MM.1S (cell line): Measurements from ENCODE around the gene CISTR.
"Not testable (repeated sequence)": the region's sequence is repeated elsewhere in the genome, so short reads cannot be mapped to it uniquely, and the experiment has no call there.

Experiments used
- DNase-seq: peaks from one replicate; pipeline ENCODE4 v3.0.0-alpha.2; 2015
- H2AFZ ChIP-seq: fragments of 300-600 bp; sonication (generic); 2 replicates; pipeline ENCODE4 v1.6.0; 2016; ENCODE audit warnings: antibody characterized with exemption, low read length
- H3F3A ChIP-seq: fragments of 300-600 bp; sonication (generic); 2 replicates; pipeline ENCODE4 v1.6.1; 2016; ENCODE audit warnings: mild to moderate bottlenecking, antibody characterized with exemption, low read length, moderate library complexity, mixed read lengths; ENCODE audit not compliant: insufficient read depth
- H3K27ac ChIP-seq: fragments of 300-600 bp; sonication (generic); 2 replicates; pipeline ENCODE4 v1.5.1; 2016; ENCODE audit warnings: mild to moderate bottlenecking, low read length
- H3K27me3 ChIP-seq: fragments of 300-600 bp; sonication (generic); replicated peaks from 2 replicates; pipeline ENCODE4 v1.6.0; 2016; ENCODE audit warnings: low read length; ENCODE audit not compliant: insufficient read depth
- H3K36me3 ChIP-seq: fragments of 300-600 bp; sonication (generic); replicated peaks from 2 replicates; pipeline ENCODE4 v1.6.1; 2016; ENCODE audit warnings: mild to moderate bottlenecking, low read length, mixed read lengths; ENCODE audit not compliant: insufficient read depth
- H3K4me1 ChIP-seq: fragments of 300-600 bp; sonication (generic); 2 replicates; pipeline ENCODE4 v1.6.1; 2016; ENCODE audit warnings: low read length, mixed read lengths
- H3K4me2 ChIP-seq: fragments of 300-600 bp; sonication (generic); 2 replicates; pipeline ENCODE4 v1.6.0; 2016; ENCODE audit warnings: low read depth, low read length
- H3K4me3 ChIP-seq: fragments of 300-600 bp; sonication (generic); 2 replicates; pipeline ENCODE4 v1.5.1; 2016; ENCODE audit warnings: low read length, mixed read lengths
- H3K79me2 ChIP-seq: fragments of 300-600 bp; sonication (generic); 2 replicates; pipeline ENCODE4 v1.6.1; 2016; ENCODE audit warnings: mixed run types, low read length, mixed read lengths
- H3K9ac ChIP-seq: fragments of 300-600 bp; sonication (generic); 2 replicates; pipeline ENCODE4 v1.6.1; 2016; ENCODE audit warnings: low read length, mixed read lengths
- H3K9me2 ChIP-seq: fragments of 300-600 bp; sonication (generic); replicated peaks from 2 replicates; pipeline ENCODE4 v1.6.1; 2016; ENCODE audit warnings: mild to moderate bottlenecking, low read length, mixed read lengths; ENCODE audit not compliant: insufficient read depth
- H3K9me3 ChIP-seq: fragments of 300-600 bp; sonication (generic); replicated peaks from 2 replicates; pipeline ENCODE4 v1.6.1; 2016; ENCODE audit warnings: mild to moderate bottlenecking, low read length, mixed read lengths; ENCODE audit not compliant: insufficient read depth
- H4K20me1 ChIP-seq: fragments of 300-600 bp; sonication (generic); 2 replicates; pipeline ENCODE4 v1.6.1; 2016; ENCODE audit warnings: mild to moderate bottlenecking, low read length, moderate library complexity, mixed read lengths; ENCODE audit not compliant: insufficient read depth
- CTCF ChIP-seq: fragments of 300-600 bp; sonication (generic); IDR thresholded peaks from 2 replicates; pipeline ENCODE4 v1.5.1; 2016; ENCODE audit warnings: antibody characterized with exemption, low read length, mixed read lengths
- EZH2 ChIP-seq: fragments of 300-600 bp; sonication (generic); optimal IDR thresholded peaks from 2 replicates; pipeline ENCODE3; 2017; ENCODE audit warnings: low read depth, mild to moderate bottlenecking, antibody characterized with exemption, low read length, mixed read lengths
- EZH2phosphoT487 ChIP-seq: fragments of 300-600 bp; sonication (generic); IDR thresholded peaks from 2 replicates; pipeline ENCODE4 v1.6.1; 2018; ENCODE audit warnings: antibody characterized with exemption, low read length

Gene CISTR

GRCh38 chr12:53720946-53721345 is 30.8 kb downstream of the CISTR start:
- no peak overlapping the region for H3K4me3 ChIP-seq

GRCh38 chr12:53719649-53720048 is 32.1 kb downstream of the CISTR start:
- Histone ChIP-seq H3K79me2 (no peaks in the 10 kb centered on the region), H3K9me2 (no peaks in the 10 kb centered on the region), H2AFZ (no peak overlapping the region), H3F3A (peaks cover 13% of the 10 kb centered on the region), H3K36me3 (no peaks in the 10 kb centered on the region), H4K20me1 (no peaks in the 10 kb centered on the region), H3K27me3 (no peaks in the 10 kb centered on the region), H3K4me3 (no peak overlapping the region), H3K4me1 (peaks cover 20% of the 10 kb centered on the region), H3K9ac (no peak overlapping the region), H3K27ac (no peak overlapping the region), H3K9me3 (no peaks in the 10 kb centered on the region), H3K4me2 (no peak overlapping the region)
- TF ChIP-seq CTCF (no peak), EZH2 (no peak), EZH2phosphoT487 (no peak)
- DNase-seq, result no peak

More at GRCh38 chr12:53720946-53721345, 30.8 kb downstream of the CISTR start:
- Histone ChIP-seq H3K27ac (no peak overlapping the region), H3K9me3 (no peaks in the 10 kb centered on the region), H3K27me3 (no peaks in the 10 kb centered on the region), H3F3A (peaks cover 13% of the 10 kb centered on the region), H3K4me1 (peaks cover 22% of the 10 kb centered on the region), H2AFZ (no peak overlapping the region), H3K79me2 (peaks cover 7% of the 10 kb centered on the region; the same call in 1 of the 2 replicates), H3K36me3 (no peaks in the 10 kb centered on the region), H4K20me1 (no peaks in the 10 kb centered on the region), H3K4me2 (no peak overlapping the region), H3K9me2 (no peaks in the 10 kb centered on the region), H3K9ac (no peak overlapping the region)
- no peak for TF ChIP-seq CTCF
- no peak for DNase-seq

DNA sequence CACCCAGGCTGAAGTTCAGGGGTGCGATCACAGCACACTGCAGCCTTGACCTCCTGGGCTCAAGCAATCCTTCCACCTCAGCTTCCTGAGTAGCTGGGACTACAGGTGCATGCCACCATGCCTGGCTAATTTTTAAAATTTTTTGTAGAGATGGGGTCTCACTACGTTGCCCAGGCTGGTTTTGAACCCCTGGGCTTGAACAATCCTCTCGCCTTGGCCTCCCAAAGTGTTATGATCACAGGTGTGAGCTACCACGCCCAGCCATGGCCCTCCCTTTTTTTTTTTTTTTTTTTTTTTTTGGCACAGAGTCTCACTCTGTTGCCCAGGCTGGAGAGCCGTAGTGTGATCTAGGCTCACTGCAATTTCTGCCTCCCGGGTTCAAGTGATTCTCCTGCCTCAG is 33.2 kb downstream of the CISTR start:
- not testable (repeated sequence) for H3K27ac ChIP-seq, H3K9me3 ChIP-seq, H2AFZ ChIP-seq, DNase-seq, H3K4me2 ChIP-seq, H4K20me1 ChIP-seq, H3K79me2 ChIP-seq, H3K27me3 ChIP-seq, H3K9ac ChIP-seq, H3K36me3 ChIP-seq, H3K9me2 ChIP-seq, H3K4me3 ChIP-seq
- Histone ChIP-seq H3K4me1 (peaks cover 17% of the 10 kb centered on the region), H3F3A (peaks cover 13% of the 10 kb centered on the region)

DNA sequence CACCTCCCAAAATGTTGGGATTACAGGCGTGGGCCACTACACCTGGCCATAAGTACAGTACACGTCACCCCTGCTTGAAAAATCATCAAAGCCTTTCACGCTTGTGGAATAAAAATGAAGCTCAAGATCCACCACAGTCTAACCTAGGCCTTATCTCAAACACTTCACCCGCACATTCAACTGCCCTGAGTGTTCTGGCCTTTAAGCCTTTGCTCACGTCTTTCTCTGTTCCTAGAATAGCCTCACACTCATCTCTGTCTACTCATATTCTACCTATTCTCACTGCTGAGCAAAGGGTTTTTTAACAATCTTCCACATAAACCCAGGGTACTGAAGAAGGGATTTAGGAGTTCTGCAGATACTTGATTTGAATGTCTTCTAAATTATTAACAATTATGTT is 34.5 kb downstream of the CISTR start:
- peaks cover 4% of the 10 kb centered on the region for H3F3A ChIP-seq
- peaks cover 7% of the 10 kb centered on the region for H3K4me1 ChIP-seq
- no peak overlapping the region for H3K9ac ChIP-seq
- H3K27me3 ChIP-seq, result no peaks in the 10 kb centered on the region
- no peak for TF ChIP-seq EZH2phosphoT487
- TF ChIP-seq CTCF, result no peak
- TF ChIP-seq EZH2, result no peak
- no peaks in the 10 kb centered on the region for H3K9me3 ChIP-seq
- no peaks in the 10 kb centered on the region for H3K36me3 ChIP-seq
- no peaks in the 10 kb centered on the region for H3K79me2 ChIP-seq
- no peak for DNase-seq
- no peaks in the 10 kb centered on the region for H4K20me1 ChIP-seq
- no peak overlapping the region for H3K4me2 ChIP-seq
- H3K4me3 ChIP-seq, result no peak overlapping the region
- no peak overlapping the region for H3K27ac ChIP-seq
- H3K9me2 ChIP-seq, result no peaks in the 10 kb centered on the region
- H2AFZ ChIP-seq, result no peak overlapping the region
